GM12891 (cell line): ENCODE measurements around the gene WHRN.

Source experiments
- POLR2A ChIP-seq: IDR thresholded peaks from 2 replicates; pipeline ENCODE4 v1.6.1; 2011; ENCODE audit warnings: low read depth, low read length, control low read depth
- POLR2AphosphoS5 ChIP-seq: IDR thresholded peaks from 2 replicates; pipeline ENCODE4 v1.6.1; 2011; ENCODE audit warnings: low read depth, low read length, control low read depth
- TAF1 ChIP-seq: IDR thresholded peaks from 2 replicates; pipeline ENCODE4 v1.6.1; 2011; ENCODE audit warnings: low read depth, low read length, control low read depth

DNA sequence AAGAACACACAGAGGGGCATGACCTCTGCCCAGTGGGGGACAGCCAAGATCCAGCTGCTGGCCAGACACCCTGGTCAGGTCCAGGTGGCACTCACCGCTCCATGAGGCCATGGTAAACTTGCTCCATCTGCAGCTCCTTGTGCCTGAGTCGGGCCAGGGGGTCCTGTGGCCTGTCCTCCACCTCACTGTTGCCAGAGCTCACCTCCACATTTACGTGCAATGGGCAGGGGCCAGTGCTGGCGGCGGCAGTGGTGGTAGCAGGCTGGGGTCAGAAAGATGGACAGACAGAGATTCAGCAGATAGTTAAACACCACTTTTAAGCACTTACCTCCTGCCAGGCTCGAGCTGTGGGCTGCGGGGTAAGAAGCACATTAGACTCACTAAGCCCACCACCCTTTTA, 145.5 kb downstream of the WHRN start:
- TF ChIP-seq POLR2AphosphoS5: no peak
- TF ChIP-seq POLR2A: no peak
- no peak for TF ChIP-seq TAF1
